HepG2 (cell line): Measurements from ENCODE around the gene ESPNL. TPM values are rescaled to one million over a fixed set of nuclear protein-coding genes. Genes with fewer than 3 reads are reported as not detected.
"Not testable (repeated sequence)": the region's sequence is repeated elsewhere in the genome, so short reads cannot be mapped to it uniquely, and the experiment has no call there.

Experiments
- ATAC-seq: fragments of 200-7000 bp; cut with Tn5 transposase; 3 replicates; pipeline ENCODE4 v1.9.1; 2020; ENCODE audit warnings: mild to moderate bottlenecking, moderate library complexity
- BruUV-seq: library from RNA; stranded (reverse); fragments of 400-500 nt; replicated peaks from 2 replicates; lab custom pipeline; 2021; lab: Mats Ljungman, UMichigan
- CTCF ChIA-PET: fragments of 300-600 bp; formaldehyde crosslinking; extraction: SDS; loops from one replicate; lab custom pipeline; 2021; ENCODE audit warnings: low total read pairs, inconsistent platforms, low intra/inter-chr PET ratio; lab: Yijun Ruan, JAX
- POLR2A ChIA-PET: fragments of 350-600 bp; sonication (Branson Sonifier 250); formaldehyde crosslinking; loops from one replicate; lab custom pipeline; 2020; ENCODE audit warnings: antibody characterized with exemption, inconsistent platforms; lab: Yijun Ruan, JAX
- DNase-seq: peaks from one replicate; pipeline ENCODE4 v3.0.0-alpha.2; 2015; ENCODE audit warnings: low spot score
- FAIRE-seq: peaks from 3 replicates; lab custom pipeline; 2011; peaks lifted over from hg19 to GRCh38; lab: Jason Lieb, UNC
- H2AFZ ChIP-seq: one replicate; pipeline ENCODE4 v1.6.1; 2011; ENCODE audit warnings: low read length, inconsistent platforms
- H3K27ac ChIP-seq: fragments of 300-600 bp; 3 replicates; pipeline ENCODE4 v1.8.0; 2011; ENCODE audit warnings: mixed run types, mild to moderate bottlenecking, mixed read lengths, low read length, inconsistent platforms; ENCODE audit not compliant: insufficient read depth; ENCODE audit errors: extremely low read length
- H3K27me3 ChIP-seq, 2 experiments: fragments of 200-600 bp in 1 of 2; 2 replicates in 1 of 2; 3 replicates in 1 of 2; pipeline versions ENCODE4 v1.6.0 to v1.8.0; 2011; ENCODE audit warnings: low read length in 2 of 2, mild to moderate bottlenecking in 2 of 2, moderate library complexity in 2 of 2, inconsistent platforms in 1 of 2; ENCODE audit not compliant: insufficient read depth in 2 of 2, control insufficient read depth in 1 of 2
- H3K36me3 ChIP-seq, 2 experiments: fragments of 200-600 bp in 1 of 2; replicated peaks in 1 of 2; 2 replicates in 1 of 2; 3 replicates in 1 of 2; pipeline versions ENCODE4 v1.5.1 to v1.8.0; 2011; ENCODE audit warnings: low read length in 2 of 2, inconsistent platforms in 1 of 2; ENCODE audit not compliant: insufficient read depth in 2 of 2, control insufficient read depth in 1 of 2
- H3K4me1 ChIP-seq: 2 replicates; pipeline ENCODE4 v1.5.1; 2012; ENCODE audit warnings: low read length, inconsistent platforms; ENCODE audit not compliant: insufficient read depth
- H3K4me2 ChIP-seq: 2 replicates; pipeline ENCODE4 v1.6.0; 2011; ENCODE audit warnings: low read depth, low read length, inconsistent platforms
- H3K4me3 ChIP-seq, 3 experiments: fragments of 200-600 bp in 1 of 3; sonication (generic), shearing (Covaris generic) in 1 of 3; replicated peaks in 1 of 3; 2 replicates each; pipeline ENCODE4 v1.5.1; 2011 to 2016; ENCODE audit warnings: low read length in 3 of 3, inconsistent platforms in 2 of 3, low read depth in 2 of 3, mild to moderate bottlenecking in 2 of 3, control low read depth in 1 of 3, mixed read lengths in 1 of 3; ENCODE audit not compliant: insufficient read depth in 1 of 3
- H3K79me2 ChIP-seq: one replicate; pipeline ENCODE4 v1.6.1; 2011; ENCODE audit warnings: low read length, inconsistent platforms; ENCODE audit not compliant: insufficient read depth
- H3K9ac ChIP-seq: 2 replicates; pipeline ENCODE4 v1.6.0; 2011; ENCODE audit warnings: mild to moderate bottlenecking, low read depth, low read length, inconsistent platforms; ENCODE audit not compliant: insufficient read depth
- H3K9me3 ChIP-seq: 2 replicates; pipeline ENCODE4 v1.5.1; 2012; ENCODE audit warnings: mild to moderate bottlenecking, low read length
- H4K20me1 ChIP-seq: 2 replicates; pipeline ENCODE4 v1.6.0; 2011; ENCODE audit warnings: inconsistent platforms, mild to moderate bottlenecking, low read length, moderate library complexity; ENCODE audit not compliant: insufficient read depth
- AGO2 ChIP-seq: fragments of 200-400 bp; formaldehyde crosslinking; optimal IDR thresholded peaks from 2 replicates; pipeline ENCODE3; 2017; ENCODE audit warnings: mild to moderate bottlenecking, low read depth, low read length, moderate library complexity
- AKAP8 ChIP-seq: sonication (generic); formaldehyde crosslinking; IDR thresholded peaks from 2 replicates; pipeline ENCODE4 v1.5.1; 2020; ENCODE audit warnings: mild to moderate bottlenecking, missing genetic modification reagents
- CREM ChIP-seq, 2 experiments: sonication (generic) in 1 of 2; formaldehyde crosslinking in 1 of 2; IDR thresholded peaks; 2 replicates each; pipeline versions ENCODE4 v1.4.0 to v1.6.1; 2016 to 2020; ENCODE audit warnings: antibody characterized with exemption in 1 of 2, mild to moderate bottlenecking in 1 of 2, missing genetic modification reagents in 1 of 2
- NFYB ChIP-seq: sonication (generic); formaldehyde crosslinking; IDR thresholded peaks from 2 replicates; pipeline ENCODE4 v1.4.0; 2020; ENCODE audit warnings: missing genetic modification reagents
- POLR2A ChIP-seq, 2 experiments: IDR thresholded peaks; 2 replicates each; pipeline ENCODE4 v1.6.1; 2011; ENCODE audit warnings: low read depth in 2 of 2, low read length in 2 of 2, mild to moderate bottlenecking in 1 of 2, moderate library complexity in 1 of 2; ENCODE audit not compliant: insufficient read depth in 1 of 2
- RBFOX2 ChIP-seq: fragments of 200-400 bp; formaldehyde crosslinking; IDR thresholded peaks from 2 replicates; pipeline ENCODE4 v1.6.1; 2017; ENCODE audit warnings: low read depth, mild to moderate bottlenecking, low read length
- ZNF205 ChIP-seq: IDR thresholded peaks from 2 replicates; pipeline ENCODE4 v1.6.1; 2018; ENCODE audit warnings: missing biosample characterization, missing genetic modification reagents
- ZNF263 ChIP-seq: sonication (generic); formaldehyde crosslinking; IDR thresholded peaks from 2 replicates; pipeline ENCODE4 v1.4.0; 2020; ENCODE audit warnings: missing genetic modification reagents
- ZNF326 ChIP-seq: sonication (generic); formaldehyde crosslinking; IDR thresholded peaks from 2 replicates; pipeline ENCODE4 v1.4.0; 2020; ENCODE audit warnings: missing genetic modification reagents, borderline replicate concordance
- ZNF33A ChIP-seq: sonication (generic); formaldehyde crosslinking; IDR thresholded peaks from 2 replicates; pipeline ENCODE4 v1.5.1; 2020; ENCODE audit warnings: missing genetic modification reagents, mild to moderate bottlenecking, moderate library complexity, borderline replicate concordance
- ZNF768 ChIP-seq: sonication (generic); formaldehyde crosslinking; IDR thresholded peaks from 2 replicates; pipeline ENCODE4 v1.4.0; 2020; ENCODE audit warnings: missing genetic modification reagents
- WGBS: methylation state at CpG from one replicate; pipeline ENCODE4 v1.1.6; 2017; ENCODE audit warnings: low lambda C conversion rate; 5-methylcytosine and 5-hydroxymethylcytosine counted together
- in situ Hi-C: cut with HindIII; loops from 2 replicates; pipeline ENCODE4 v1.10.0; 2017; ENCODE audit warnings: low pct_unique_long_range_greater_than_20kb; ENCODE audit not compliant: extremely low pct_ligation_motif_present
- intact Hi-C: fragments of 100-400 bp; cut with micrococcal nuclease; formaldehyde crosslinking; loops from one replicate; pipeline ENCODE4 v1.10.0; 2022; ENCODE audit not compliant: unreplicated experiment
- polyA plus RNA-seq, 8 experiments: library from polyadenylated mRNA; depleted of rRNA in 3 of 8; stranded (reverse) in 7 of 8; unstranded in 1 of 8; fragments of >200 nt; fragmentation: Illumina TruSeq in 4 of 8; extraction: Trizol in 4 of 8; gene quantifications; 2 replicates each; pipeline versions ENCODE4 v1.2.1 to v1.2.3, GENCODE V29; 2011 to 2016; ENCODE audit warnings: low read depth in 4 of 8, missing spikeins in 1 of 8, mixed read lengths in 1 of 8; ENCODE audit not compliant: insufficient read depth in 1 of 8
- total RNA-seq, 5 experiments: library from RNA; depleted of rRNA; stranded (reverse); fragments of >200 nt; fragmentation: Illumina TruSeq; extraction: Trizol; gene quantifications; 2 replicates each; pipeline ENCODE4 v1.2.3, GENCODE V29; 2016; ENCODE audit warnings: low read depth in 1 of 5

ESPNL gene
- total and polyA plus RNA-seq, 2 of the 13 experiments (the other 11 are each of a cell fraction or from before 2014, with no cell fraction given): 0.45 to 0.80 TPM

- WGBS: 95% methylated on average over 10 of the region's 44 CpGs
- FAIRE-seq, H4K20me1 ChIP-seq, H3K27me3 ChIP-seq, DNase-seq, H3K9ac ChIP-seq, H3K9me3 ChIP-seq, H3K27ac ChIP-seq, ATAC-seq, CTCF ChIA-PET, H3K4me3 ChIP-seq, H3K36me3 ChIP-seq, intact Hi-C loops, BruUV-seq, in situ Hi-C loops, H3K4me2 ChIP-seq, H2AFZ ChIP-seq: not testable (repeated sequence)
- TF ChIP-seq NFYB (CRISPR knock-in tag): 0 out of 2 replicates have a peak, but pooled peaks have one; percentile 1
- peak; percentile 75 for TF ChIP-seq AGO2
- 0 out of 4 replicates have a peak, but pooled peaks of 1 of the 2 experiments have one; percentile 19 for TF ChIP-seq POLR2A (IDR thresholded peaks at IDR 0.05; ENCODE audit: insufficient read depth in 1 of 2, low read depth in 2 of 2, low read length in 2 of 2)
- peak; percentile 51; the same call in 1 of the 2 replicates for TF ChIP-seq ZNF326 (CRISPR knock-in tag)
- peak; percentile 9; the same call in 1 of the 2 replicates for TF ChIP-seq ZNF768 (CRISPR knock-in tag)
- TF ChIP-seq RBFOX2: peak; percentile 74
- 0 out of 2 replicates have a peak, but pooled peaks have one; percentile 46 for TF ChIP-seq AKAP8 (CRISPR knock-in tag)
- H3K79me2 ChIP-seq: peaks cover 25% of the 10 kb centered on the region
- POLR2A ChIA-PET: interaction anchor here (0.7 kb wide), 1 partner anchor 17 kb away, joined by 3 read pairs; no protein-coding TSS in a partner anchor
- peaks cover 35% of the 10 kb centered on the region for H3K4me1 ChIP-seq
These were observed 42.2 kb upstream of the ESPNL start for GRCh38 chr2:238057696-238058575.

- DNase-seq (no peak), ATAC-seq (no peak), FAIRE-seq (no peak)
- Histone ChIP-seq H3K4me1 (peaks cover 51% of the 10 kb centered on the region), H3K9me3 (no peaks in the 10 kb centered on the region), H3K36me3 (no peaks in the 10 kb centered on the region), H3K4me2 (peak overlapping the region; percentile 97), H2AFZ (no peak overlapping the region), H3K9ac (peak overlapping the region; percentile 95; the same call in 1 of the 2 replicates), H3K27me3 (no peaks in the 10 kb centered on the region; a peak in 1 of 5 replicates), H4K20me1 (no peaks in the 10 kb centered on the region), H3K4me3 (peak overlapping the region; percentile 89 to 99 (median 97); a peak in 5 of 6 replicates), H3K27ac (no peak overlapping the region), H3K79me2 (peaks cover 27% of the 10 kb centered on the region)
- BruUV-seq: TSS peak; percentile 93
- in situ Hi-C loops: no loop called here
- POLR2A ChIA-PET: interaction anchor here (1.6 to 2.9 kb wide), 4 partner anchors 10 to 68 kb away, joined by 5 to 18 read pairs (median 14); no protein-coding TSS in a partner anchor
- WGBS: 94% methylated on average over 3 of the region's 3 CpGs
- TF ChIP-seq ZNF33A (CRISPR knock-in tag): 0 out of 2 replicates have a peak, but pooled peaks have one; percentile 56
- TF ChIP-seq ZNF205: no peak
- no peak for TF ChIP-seq CREM (IDR thresholded peaks at IDR 0.05)
- TF ChIP-seq CREM (CRISPR knock-in tag; IDR thresholded peaks at IDR 0.05): no peak
- no peak for TF ChIP-seq ZNF263 (CRISPR knock-in tag)
- CTCF ChIA-PET: no interaction called here
- intact Hi-C loops: no loop called here
These were observed 40.6 kb upstream of the ESPNL start for GRCh38 chr2:238059505-238059904.
